Testis (tissue), 2 donors: ENCODE data around the gene TNFSF8.

Experiments used
- POLR2A ChIP-seq: fragments of 450-650 bp; IDR thresholded peaks from one replicate; pipeline ENCODE4 v1.6.1; 2017; ENCODE audit warnings: antibody characterized with exemption, mild to moderate bottlenecking, moderate library complexity
- TF ChIP-seq, protein P1 (sequence below), 3 experiments: fragments of 450-650 bp in 2 of 3; fragments of 200-600 bp in 1 of 3; sonication (generic) in 1 of 3; IDR thresholded peaks; one replicate each; pipeline ENCODE4 v1.5.1; 2016 to 2019; ENCODE audit warnings: antibody characterized with exemption in 3 of 3, mild to moderate bottlenecking in 2 of 3, moderate library complexity in 1 of 3

DNA sequence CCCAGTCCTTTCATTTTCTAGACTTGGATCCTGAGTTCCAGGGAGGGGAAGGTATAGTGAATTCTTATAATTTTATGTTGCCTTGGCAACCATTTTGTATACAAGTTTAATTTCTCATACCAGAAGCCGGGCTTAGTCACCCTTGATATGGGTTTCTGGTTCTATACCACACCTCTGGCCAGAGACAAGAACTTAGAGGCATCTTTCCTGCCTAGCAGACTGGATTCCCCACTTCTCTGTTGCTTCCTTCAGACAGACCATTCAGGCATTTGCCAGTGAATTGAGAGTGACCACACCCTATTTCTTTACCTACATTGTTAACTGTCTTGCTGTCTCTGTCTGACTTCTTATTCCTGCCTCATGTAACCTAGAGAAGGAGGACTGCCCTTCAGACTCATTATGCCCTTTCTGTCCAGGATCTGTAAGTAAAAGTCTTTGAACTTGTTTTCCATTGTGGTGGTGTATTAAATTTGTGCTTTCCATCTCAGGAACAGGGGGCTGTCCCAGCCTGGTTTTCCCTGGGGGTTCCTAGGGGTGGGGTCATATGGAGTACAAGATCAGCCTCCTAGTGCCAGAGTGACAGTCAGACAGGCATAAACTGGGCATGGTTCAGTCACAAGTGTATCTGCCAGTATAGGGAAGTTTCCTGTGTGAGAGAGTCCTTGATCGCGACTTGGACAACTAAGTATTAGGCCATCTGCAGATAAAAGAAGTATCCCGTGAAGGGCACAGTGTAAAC is 27.4 kb downstream of the TNFSF8 start:
- TF ChIP-seq, protein P1, sequence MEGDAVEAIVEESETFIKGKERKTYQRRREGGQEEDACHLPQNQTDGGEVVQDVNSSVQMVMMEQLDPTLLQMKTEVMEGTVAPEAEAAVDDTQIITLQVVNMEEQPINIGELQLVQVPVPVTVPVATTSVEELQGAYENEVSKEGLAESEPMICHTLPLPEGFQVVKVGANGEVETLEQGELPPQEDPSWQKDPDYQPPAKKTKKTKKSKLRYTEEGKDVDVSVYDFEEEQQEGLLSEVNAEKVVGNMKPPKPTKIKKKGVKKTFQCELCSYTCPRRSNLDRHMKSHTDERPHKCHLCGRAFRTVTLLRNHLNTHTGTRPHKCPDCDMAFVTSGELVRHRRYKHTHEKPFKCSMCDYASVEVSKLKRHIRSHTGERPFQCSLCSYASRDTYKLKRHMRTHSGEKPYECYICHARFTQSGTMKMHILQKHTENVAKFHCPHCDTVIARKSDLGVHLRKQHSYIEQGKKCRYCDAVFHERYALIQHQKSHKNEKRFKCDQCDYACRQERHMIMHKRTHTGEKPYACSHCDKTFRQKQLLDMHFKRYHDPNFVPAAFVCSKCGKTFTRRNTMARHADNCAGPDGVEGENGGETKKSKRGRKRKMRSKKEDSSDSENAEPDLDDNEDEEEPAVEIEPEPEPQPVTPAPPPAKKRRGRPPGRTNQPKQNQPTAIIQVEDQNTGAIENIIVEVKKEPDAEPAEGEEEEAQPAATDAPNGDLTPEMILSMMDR (IDR thresholded peaks at IDR 0.05): no peak
- TF ChIP-seq POLR2A: no peak
